GM12892 (cell line): ENCODE measurements around the gene AP3B2.

ENCODE experiments used
- POLR2A ChIP-seq: IDR thresholded peaks from 2 replicates; pipeline ENCODE4 v1.6.1; 2011; ENCODE audit warnings: low read depth, low read length, control low read depth
- POLR2AphosphoS5 ChIP-seq: IDR thresholded peaks from 2 replicates; pipeline ENCODE4 v1.6.1; 2011; ENCODE audit warnings: low read depth, low read length, control low read depth

- TF ChIP-seq POLR2AphosphoS5 = no peak
- no peak for TF ChIP-seq POLR2A
Observed at GRCh38 chr15:82697735-82698407, 11.8 kb downstream of the AP3B2 start.
